ENCODE results near the gene GBF1. TPM values are rescaled to one million over a fixed set of nuclear protein-coding genes. Genes with fewer than 3 reads are reported as not detected.

The GBF1 gene
- total RNA-seq, 1 donor: 38.0 TPM

GRCh38 chr10:102413806-102414561, 168.7 kb downstream of the GBF1 start:
- Histone ChIP-seq H3K4me3 (ENCODE audit: insufficient read depth, low read length) (no peak overlapping the region), H2AFZ (ENCODE audit: low read length) (no peak overlapping the region), H3K79me2 (ENCODE audit: insufficient read depth, low read length) (no peaks in the 10 kb centered on the region), H3K27me3 (ENCODE audit: insufficient read depth, low read length) (peaks cover 66% of the 10 kb centered on the region), H3K9me3 (ENCODE audit: low read depth, low read length) (no peaks in the 10 kb centered on the region), H3K27ac (ENCODE audit: low read depth, low read length) (no peak overlapping the region), H3K36me3 (ENCODE audit: insufficient read depth, low read length) (no peaks in the 10 kb centered on the region), H3K4me1 (ENCODE audit: insufficient read depth, low read length) (peaks cover 9% of the 10 kb centered on the region), H3K4me2 (ENCODE audit: insufficient read depth, low read length) (no peak overlapping the region), H4K20me1 (ENCODE audit: insufficient read depth, low read length) (no peaks in the 10 kb centered on the region)
- no peak for TF ChIP-seq CTCF (IDR thresholded peaks at IDR 0.05; ENCODE audit: extremely low read depth, low read depth, low read length)
- peak; percentile 75 for DNase-seq (ENCODE audit: insufficient read length, low spot score, missing footprints)

- Histone ChIP-seq H3K4me1 (ENCODE audit: insufficient read depth, low read length) (peaks cover 5% of the 10 kb centered on the region), H3K36me3 (ENCODE audit: insufficient read depth, low read length) (no peaks in the 10 kb centered on the region), H3K79me2 (ENCODE audit: insufficient read depth, low read length) (no peaks in the 10 kb centered on the region), H3K27me3 (ENCODE audit: insufficient read depth, low read length) (peaks cover 63% of the 10 kb centered on the region), H3K9me3 (ENCODE audit: low read depth, low read length) (no peaks in the 10 kb centered on the region), H4K20me1 (ENCODE audit: insufficient read depth, low read length) (no peaks in the 10 kb centered on the region), H3K4me3 (ENCODE audit: insufficient read depth, low read length) (no peak overlapping the region), H2AFZ (ENCODE audit: low read length) (no peak overlapping the region), H3K27ac (ENCODE audit: low read depth, low read length) (no peak overlapping the region), H3K4me2 (ENCODE audit: insufficient read depth, low read length) (no peak overlapping the region)
- no peak for TF ChIP-seq CTCF (IDR thresholded peaks at IDR 0.05; ENCODE audit: extremely low read depth, low read depth, low read length)
- no peak for DNase-seq (ENCODE audit: insufficient read length, low spot score, missing footprints)
Observed at GRCh38 chr10:102414749-102415148, 169.4 kb downstream of the GBF1 start.

GRCh38 chr10:102416283-102416682, 171.0 kb downstream of the GBF1 start:
- Histone ChIP-seq H3K79me2 (ENCODE audit: insufficient read depth, low read length) (no peaks in the 10 kb centered on the region), H3K4me3 (ENCODE audit: insufficient read depth, low read length) (no peak overlapping the region), H4K20me1 (ENCODE audit: insufficient read depth, low read length) (no peaks in the 10 kb centered on the region), H3K9me3 (ENCODE audit: low read depth, low read length) (no peaks in the 10 kb centered on the region), H2AFZ (ENCODE audit: low read length) (no peak overlapping the region), H3K27me3 (ENCODE audit: insufficient read depth, low read length) (peaks cover 48% of the 10 kb centered on the region), H3K36me3 (ENCODE audit: insufficient read depth, low read length) (no peaks in the 10 kb centered on the region), H3K4me1 (ENCODE audit: insufficient read depth, low read length) (peaks cover 13% of the 10 kb centered on the region), H3K4me2 (ENCODE audit: insufficient read depth, low read length) (no peak overlapping the region), H3K27ac (ENCODE audit: low read depth, low read length) (no peak overlapping the region)
- no peak for TF ChIP-seq CTCF (IDR thresholded peaks at IDR 0.05; ENCODE audit: extremely low read depth, low read depth, low read length)
- no peak for DNase-seq (ENCODE audit: insufficient read length, low spot score, missing footprints)

- Histone ChIP-seq H3K36me3 (ENCODE audit: insufficient read depth, low read length) (no peaks in the 10 kb centered on the region), H3K27me3 (ENCODE audit: insufficient read depth, low read length) (peaks cover 44% of the 10 kb centered on the region), H3K4me2 (ENCODE audit: insufficient read depth, low read length) (no peak overlapping the region), H2AFZ (ENCODE audit: low read length) (no peak overlapping the region), H3K27ac (ENCODE audit: low read depth, low read length) (no peak overlapping the region), H3K4me3 (ENCODE audit: insufficient read depth, low read length) (no peak overlapping the region), H4K20me1 (ENCODE audit: insufficient read depth, low read length) (no peaks in the 10 kb centered on the region), H3K4me1 (ENCODE audit: insufficient read depth, low read length) (peaks cover 14% of the 10 kb centered on the region), H3K79me2 (ENCODE audit: insufficient read depth, low read length) (peaks cover 4% of the 10 kb centered on the region), H3K9me3 (ENCODE audit: low read depth, low read length) (no peaks in the 10 kb centered on the region)
- no peak for TF ChIP-seq CTCF (IDR thresholded peaks at IDR 0.05; ENCODE audit: extremely low read depth, low read depth, low read length)
- peak; percentile 65 for DNase-seq (ENCODE audit: insufficient read length, low spot score, missing footprints)
Observed at GRCh38 chr10:102416695-102417094, 171.4 kb downstream of the GBF1 start.

Data from osteoblast (primary cell).